ENCODE measurements around the gene NTRK1.
"Not testable (repeated sequence)": the region's sequence is repeated elsewhere in the genome, so short reads cannot be mapped to it uniquely, and the experiment has no call there.

The NTRK1 gene

DNA sequence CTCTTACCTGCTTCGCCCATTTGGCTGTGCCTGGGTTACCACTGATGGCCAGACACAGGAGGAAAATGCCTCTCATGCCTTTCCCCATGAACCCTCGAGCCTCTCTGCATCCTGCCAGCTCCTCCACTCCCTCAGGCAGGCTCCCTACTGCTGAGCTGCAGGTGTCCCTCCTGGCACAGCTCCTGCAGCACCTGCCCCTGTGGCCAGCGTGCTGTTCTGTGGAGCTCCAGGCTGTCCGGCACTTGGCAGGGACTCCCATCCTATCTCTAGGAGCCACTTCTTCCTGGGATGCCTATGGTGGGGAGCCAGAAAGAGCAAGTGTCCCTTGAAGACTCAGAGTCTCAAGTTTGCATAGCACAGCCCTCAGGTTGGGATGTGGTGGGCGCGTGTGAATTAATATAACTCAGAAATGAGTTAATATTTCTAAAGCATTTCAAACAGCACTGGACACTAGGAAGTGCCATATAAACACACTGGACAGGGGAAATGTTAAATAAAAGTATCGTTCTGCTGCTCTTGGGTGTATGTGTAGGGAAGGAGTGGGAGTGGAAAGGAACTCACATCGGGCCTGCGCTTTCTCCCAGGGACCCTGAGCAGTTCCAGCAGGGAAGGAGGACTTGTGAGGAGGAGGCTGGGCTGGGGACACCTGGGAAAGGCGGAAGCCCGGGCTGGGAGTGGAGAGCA, 62.5 kb downstream of the NTRK1 start:
- peaks cover 71% of the 10 kb centered on the region for H3K27me3 ChIP-seq (replicated peaks; ENCODE audit: control insufficient read depth, insufficient read depth, low read length, poor library complexity, severe bottlenecking)
- no peaks in the 10 kb centered on the region for H3K36me3 ChIP-seq (ENCODE audit: control insufficient read depth, insufficient read depth, low read length)
- no peak overlapping the region for H3K27ac ChIP-seq (ENCODE audit: insufficient read depth, low read length, poor library complexity, severe bottlenecking)
- H3K4me1 ChIP-seq (ENCODE audit: control insufficient read depth, insufficient read depth, low read length, poor library complexity, severe bottlenecking) = peaks cover 22% of the 10 kb centered on the region
- no peaks in the 10 kb centered on the region for H3K9me3 ChIP-seq (ENCODE audit: control insufficient read depth, low read length)
- H3K4me3 ChIP-seq (ENCODE audit: insufficient read depth, low read depth, low read length, poor library complexity, severe bottlenecking) = no peak overlapping the region
- DNase-seq = no peak

GRCh38 chr1:156923670-156924477, 63.2 kb downstream of the NTRK1 start:
- no peaks in the 10 kb centered on the region for H3K9me3 ChIP-seq (ENCODE audit: control insufficient read depth, low read length)
- H3K36me3 ChIP-seq (ENCODE audit: control insufficient read depth, insufficient read depth, low read length) = no peaks in the 10 kb centered on the region
- no peak overlapping the region for H3K27ac ChIP-seq (ENCODE audit: insufficient read depth, low read length, poor library complexity, severe bottlenecking)
- H3K27me3 ChIP-seq (replicated peaks; ENCODE audit: control insufficient read depth, insufficient read depth, low read length, poor library complexity, severe bottlenecking) = peaks cover 74% of the 10 kb centered on the region
- H3K4me1 ChIP-seq (ENCODE audit: control insufficient read depth, insufficient read depth, low read length, poor library complexity, severe bottlenecking) = peaks cover 22% of the 10 kb centered on the region
- no peak for DNase-seq
- H3K4me3 ChIP-seq (ENCODE audit: insufficient read depth, low read depth, low read length, poor library complexity, severe bottlenecking) = no peak overlapping the region

- Histone ChIP-seq H3K9me3 (ENCODE audit: control insufficient read depth, low read length) (no peaks in the 10 kb centered on the region), H3K4me1 (ENCODE audit: control insufficient read depth, insufficient read depth, low read length, poor library complexity, severe bottlenecking) (peaks cover 22% of the 10 kb centered on the region), H3K27me3 (replicated peaks; ENCODE audit: control insufficient read depth, insufficient read depth, low read length, poor library complexity, severe bottlenecking) (peaks cover 76% of the 10 kb centered on the region), H3K27ac (ENCODE audit: insufficient read depth, low read length, poor library complexity, severe bottlenecking) (no peak overlapping the region), H3K36me3 (ENCODE audit: control insufficient read depth, insufficient read depth, low read length) (no peaks in the 10 kb centered on the region), H3K4me3 (ENCODE audit: insufficient read depth, low read depth, low read length, poor library complexity, severe bottlenecking) (no peak overlapping the region)
- no peak for DNase-seq
Measured at GRCh38 chr1:156924478-156925153, 64.0 kb downstream of the NTRK1 start.

DNA sequence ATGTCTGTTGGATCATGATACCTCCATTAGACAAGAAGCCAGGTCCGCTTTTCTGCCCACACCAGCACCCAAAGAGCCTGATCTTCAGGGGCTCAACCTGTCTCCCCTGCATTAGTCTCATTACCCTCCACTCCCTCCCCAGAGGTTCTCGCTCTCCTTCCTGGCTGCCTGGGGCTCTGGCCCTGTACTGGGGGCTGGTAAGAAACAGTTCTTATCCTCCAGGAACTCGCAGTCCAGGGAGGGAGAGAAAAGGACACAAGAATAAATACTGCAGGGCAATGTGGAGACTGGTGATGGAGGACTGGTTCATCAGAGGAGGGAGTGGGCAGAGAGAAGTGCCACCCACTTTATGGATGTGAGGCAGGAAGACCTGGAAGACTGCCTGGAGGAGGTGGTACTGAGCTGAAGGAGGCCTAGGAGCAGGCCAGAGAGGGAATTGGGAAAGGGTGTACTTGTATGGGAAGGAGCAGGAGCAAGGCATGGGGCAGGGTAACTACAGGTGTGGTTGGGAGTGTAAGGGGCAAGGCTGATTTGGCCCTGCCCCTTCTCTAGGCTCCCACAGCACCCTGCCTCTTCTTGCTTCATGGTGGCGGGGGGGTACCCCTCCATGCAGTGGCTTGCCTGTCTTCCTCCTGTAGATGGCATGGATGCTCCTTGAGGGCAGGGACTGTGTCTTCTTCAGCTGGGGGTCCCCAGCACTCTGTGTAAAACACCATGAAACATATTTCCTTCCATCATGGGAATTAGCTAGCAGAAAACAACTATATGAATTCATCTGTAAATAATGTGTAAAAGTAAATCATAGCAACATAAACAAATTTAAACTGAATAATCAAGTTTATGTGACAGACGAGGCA, 64.7 kb downstream of the NTRK1 start:
- H3K4me3 ChIP-seq (ENCODE audit: insufficient read depth, low read depth, low read length, poor library complexity, severe bottlenecking) = no peak overlapping the region
- peaks cover 22% of the 10 kb centered on the region for H3K4me1 ChIP-seq (ENCODE audit: control insufficient read depth, insufficient read depth, low read length, poor library complexity, severe bottlenecking)
- H3K27me3 ChIP-seq (replicated peaks; ENCODE audit: control insufficient read depth, insufficient read depth, low read length, poor library complexity, severe bottlenecking) = peaks cover 70% of the 10 kb centered on the region
- H3K36me3 ChIP-seq (ENCODE audit: control insufficient read depth, insufficient read depth, low read length) = no peaks in the 10 kb centered on the region
- no peak overlapping the region for H3K27ac ChIP-seq (ENCODE audit: insufficient read depth, low read length, poor library complexity, severe bottlenecking)
- no peak for DNase-seq
- H3K9me3 ChIP-seq (ENCODE audit: control insufficient read depth, low read length) = no peaks in the 10 kb centered on the region

DNA sequence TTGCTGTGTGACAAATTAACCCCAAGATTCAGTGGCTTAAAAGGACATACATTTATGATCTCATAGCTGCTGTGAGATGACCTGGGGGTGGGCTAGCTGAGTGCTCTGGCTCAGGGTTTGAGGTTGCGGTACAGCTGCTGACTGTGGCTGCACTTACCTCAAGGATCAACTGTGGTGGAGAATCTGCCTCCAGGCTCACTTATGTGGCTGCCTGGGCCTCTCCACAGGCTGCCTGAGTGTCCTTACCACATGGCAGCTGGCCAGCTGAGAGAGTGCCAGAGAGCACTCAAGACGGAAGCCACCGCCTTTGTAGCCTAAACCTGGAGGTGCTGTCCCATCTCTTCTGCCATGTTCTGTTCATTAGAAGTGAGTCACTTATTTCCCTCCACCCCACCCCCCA, 65.5 kb downstream of the NTRK1 start:
- Histone ChIP-seq H3K27ac (ENCODE audit: insufficient read depth, low read length, poor library complexity, severe bottlenecking) (no peak overlapping the region), H3K9me3 (ENCODE audit: control insufficient read depth, low read length) (no peaks in the 10 kb centered on the region), H3K27me3 (replicated peaks; ENCODE audit: control insufficient read depth, insufficient read depth, low read length, poor library complexity, severe bottlenecking) (peaks cover 62% of the 10 kb centered on the region), H3K4me3 (ENCODE audit: insufficient read depth, low read depth, low read length, poor library complexity, severe bottlenecking) (no peak overlapping the region), H3K36me3 (ENCODE audit: control insufficient read depth, insufficient read depth, low read length) (no peaks in the 10 kb centered on the region), H3K4me1 (ENCODE audit: control insufficient read depth, insufficient read depth, low read length, poor library complexity, severe bottlenecking) (peaks cover 22% of the 10 kb centered on the region)
- no peak for DNase-seq

- Histone ChIP-seq H3K27me3 (replicated peaks; ENCODE audit: control insufficient read depth, insufficient read depth, low read length, poor library complexity, severe bottlenecking) (peaks cover 57% of the 10 kb centered on the region), H3K4me1 (ENCODE audit: control insufficient read depth, insufficient read depth, low read length, poor library complexity, severe bottlenecking) (peaks cover 22% of the 10 kb centered on the region)
- H3K9me3 ChIP-seq (ENCODE audit: control insufficient read depth, low read length); H3K4me3 ChIP-seq (ENCODE audit: insufficient read depth, low read depth, low read length, poor library complexity, severe bottlenecking); H3K27ac ChIP-seq (ENCODE audit: insufficient read depth, low read length, poor library complexity, severe bottlenecking); H3K36me3 ChIP-seq (ENCODE audit: control insufficient read depth, insufficient read depth, low read length); DNase-seq: not testable (repeated sequence)
Measured at GRCh38 chr1:156926695-156927094, 66.0 kb downstream of the NTRK1 start.

DNA sequence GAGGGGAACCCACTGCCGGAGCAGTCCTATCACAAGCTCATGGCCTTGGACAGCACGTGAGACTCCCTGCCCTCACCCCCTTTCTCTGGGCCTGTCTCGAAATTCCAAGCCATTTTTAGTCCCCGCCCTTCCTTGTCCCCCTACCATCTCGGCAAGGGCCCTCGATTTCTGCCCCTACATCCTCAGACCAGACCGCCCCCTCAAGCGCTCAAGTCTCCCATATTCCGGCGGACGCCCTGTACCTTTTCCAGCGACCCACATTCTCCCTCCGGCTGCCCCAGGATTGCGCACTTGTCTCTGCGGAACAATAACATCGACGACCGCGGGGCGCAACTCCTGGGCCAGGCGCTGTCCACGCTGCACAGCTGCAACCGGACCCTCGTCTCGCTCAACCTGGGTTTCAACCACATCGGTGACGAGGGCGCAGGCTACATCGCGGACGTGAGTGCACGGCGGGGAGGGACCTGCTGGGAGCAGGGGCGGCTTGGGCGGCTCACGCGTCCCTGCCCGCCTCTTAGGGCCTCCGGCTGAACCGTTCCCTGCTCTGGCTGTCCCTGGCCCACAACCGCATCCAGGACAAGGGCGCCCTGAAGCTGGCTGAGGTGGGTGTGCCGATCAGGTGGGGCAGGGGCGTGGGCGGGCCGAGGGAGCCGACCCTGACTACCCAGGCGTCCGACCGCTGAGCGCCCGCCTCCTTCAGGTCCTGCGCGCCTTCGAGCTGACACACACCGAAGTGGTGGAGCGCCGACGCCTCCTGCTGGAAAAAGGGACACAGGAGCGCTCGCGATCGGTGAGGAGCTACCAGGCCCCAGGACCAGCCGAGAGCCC, 66.8 kb downstream of the NTRK1 start:
- peak; percentile 16 to 46 (median 31) for DNase-seq
- peak overlapping the region; percentile 16 for H3K4me3 ChIP-seq (ENCODE audit: insufficient read depth, low read depth, low read length, poor library complexity, severe bottlenecking)
- peaks cover 52% of the 10 kb centered on the region for H3K27me3 ChIP-seq (replicated peaks; ENCODE audit: control insufficient read depth, insufficient read depth, low read length, poor library complexity, severe bottlenecking)
- no peaks in the 10 kb centered on the region for H3K36me3 ChIP-seq (ENCODE audit: control insufficient read depth, insufficient read depth, low read length)
- peaks cover 22% of the 10 kb centered on the region for H3K4me1 ChIP-seq (ENCODE audit: control insufficient read depth, insufficient read depth, low read length, poor library complexity, severe bottlenecking)
- no peak overlapping the region for H3K27ac ChIP-seq (ENCODE audit: insufficient read depth, low read length, poor library complexity, severe bottlenecking)
- no peaks in the 10 kb centered on the region for H3K9me3 ChIP-seq (ENCODE audit: control insufficient read depth, low read length)

- Histone ChIP-seq H3K4me1 (ENCODE audit: control insufficient read depth, insufficient read depth, low read length, poor library complexity, severe bottlenecking) (peaks cover 22% of the 10 kb centered on the region), H3K36me3 (ENCODE audit: control insufficient read depth, insufficient read depth, low read length) (no peaks in the 10 kb centered on the region), H3K27me3 (replicated peaks; ENCODE audit: control insufficient read depth, insufficient read depth, low read length, poor library complexity, severe bottlenecking) (peaks cover 45% of the 10 kb centered on the region), H3K27ac (ENCODE audit: insufficient read depth, low read length, poor library complexity, severe bottlenecking) (no peak overlapping the region), H3K9me3 (ENCODE audit: control insufficient read depth, low read length) (no peaks in the 10 kb centered on the region), H3K4me3 (ENCODE audit: insufficient read depth, low read depth, low read length, poor library complexity, severe bottlenecking) (no peak overlapping the region)
- no peak for DNase-seq
Measured at GRCh38 chr1:156928043-156928602, 67.5 kb downstream of the NTRK1 start.
